HG03139 (cell line): ENCODE measurements around the gene BST1.

Experiments
- ATAC-seq: cut with Tn5 transposase; IDR thresholded peaks from one replicate; pipeline ENCODE4 v1.9.1; 2021; ENCODE audit not compliant: unreplicated experiment

The BST1 gene

GRCh38 chr4:15776871-15777648 is 74.2 kb downstream of the BST1 start:
- ATAC-seq: no peak

GRCh38 chr4:15777697-15778288 is 74.9 kb downstream of the BST1 start:
- no peak for ATAC-seq

GRCh38 chr4:15778289-15779241 is 75.7 kb downstream of the BST1 start, which contains the start of gene CD38:
TSS of gene CD38 (plus strand) at chr4:15778328. CDS start at chr4:15778415, 87 bp downstream.
- peak; percentile 63 for ATAC-seq

GRCh38 chr4:15779306-15779705 is 76.4 kb downstream of the BST1 start:
- no peak for ATAC-seq

- no peak for ATAC-seq
Measured at GRCh38 chr4:15779809-15780208, 76.9 kb downstream of the BST1 start.

- no peak for ATAC-seq
Measured at GRCh38 chr4:15781427-15782095, 78.7 kb downstream of the BST1 start.
